GM19452 (cell line): ENCODE results near the gene SLC24A4.
"Not testable (repeated sequence)": the region's sequence is repeated elsewhere in the genome, so short reads cannot be mapped to it uniquely, and the experiment has no call there.

Experiments
- ATAC-seq: cut with Tn5 transposase; IDR thresholded peaks from one replicate; pipeline ENCODE4 v1.9.1; 2021; ENCODE audit not compliant: unreplicated experiment

Gene SLC24A4

DNA sequence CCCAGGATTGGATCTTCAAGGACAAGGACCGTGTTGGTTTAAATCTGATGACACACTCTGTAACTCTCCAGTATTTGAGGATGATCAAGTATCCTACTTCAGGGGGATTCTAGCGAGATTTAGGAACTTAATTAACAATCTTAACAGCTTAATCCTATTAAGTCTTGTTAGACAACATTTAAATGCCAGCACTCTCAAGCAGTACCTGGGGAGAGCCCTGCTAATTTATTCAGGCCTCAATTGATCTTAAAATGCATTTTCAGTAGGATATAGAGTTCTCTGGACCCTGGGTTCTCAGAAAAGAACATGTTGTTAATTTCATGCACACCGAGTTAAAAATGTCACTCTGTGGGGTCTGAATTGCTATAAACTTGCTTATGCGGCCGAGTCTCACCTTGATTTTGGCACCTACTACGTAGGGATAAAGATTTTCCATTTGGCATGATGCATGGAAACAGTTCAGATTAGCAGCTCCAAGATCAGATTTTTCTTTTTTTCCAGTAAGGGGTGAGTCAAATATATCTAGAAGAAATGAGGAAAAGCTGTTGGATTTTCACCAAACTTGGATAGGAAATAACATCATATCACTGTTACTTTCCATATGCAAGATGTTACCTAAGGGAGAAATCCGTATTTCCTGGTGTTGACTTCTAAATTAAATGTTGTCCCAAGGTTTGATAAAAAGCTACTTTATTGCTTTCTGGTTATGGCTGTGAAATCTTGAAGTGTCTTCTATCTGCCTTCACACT, 76.1 kb downstream of the SLC24A4 start:
- ATAC-seq, result no peak

DNA sequence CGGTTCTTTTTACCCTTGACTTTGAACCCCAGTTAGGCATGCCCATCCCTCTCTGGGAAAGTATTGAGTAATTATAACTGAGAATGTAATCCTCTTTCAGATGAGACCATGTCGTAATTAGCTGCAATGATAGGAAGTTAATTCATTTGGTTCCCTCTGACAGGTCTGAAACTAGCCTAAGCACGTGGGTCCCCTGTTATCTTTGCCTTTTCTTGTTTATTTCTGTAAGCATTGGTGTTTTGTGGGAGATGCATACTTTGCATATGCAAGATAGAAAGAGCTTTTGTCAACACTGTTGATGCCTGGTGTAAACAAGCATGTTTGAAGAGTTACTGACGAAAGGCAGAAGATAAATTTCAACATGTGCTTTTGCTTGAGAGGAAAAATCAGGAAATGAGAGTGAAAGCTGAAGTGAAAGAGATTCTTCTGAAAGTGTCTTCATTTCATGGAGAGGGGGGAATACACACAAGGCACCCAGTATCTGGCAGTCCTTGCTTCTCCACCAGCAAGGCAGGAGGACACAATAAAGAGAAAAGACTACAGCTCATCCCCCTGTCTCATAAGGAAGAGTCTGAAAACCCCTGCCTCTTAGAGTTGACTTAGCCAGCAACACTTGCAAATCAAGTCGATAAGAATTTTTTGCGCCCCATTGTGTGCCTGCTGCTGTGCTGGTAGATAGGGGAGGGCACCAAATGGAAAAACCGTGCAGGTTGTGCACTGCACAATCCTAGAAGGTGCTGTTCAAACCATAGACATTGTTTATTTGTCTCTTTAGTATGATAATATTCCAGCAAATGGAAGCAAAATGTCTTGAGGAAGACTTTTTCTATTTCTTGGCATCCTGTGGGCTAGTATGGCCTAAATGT, 77.8 kb downstream of the SLC24A4 start:
- peak; percentile 79 for ATAC-seq

DNA sequence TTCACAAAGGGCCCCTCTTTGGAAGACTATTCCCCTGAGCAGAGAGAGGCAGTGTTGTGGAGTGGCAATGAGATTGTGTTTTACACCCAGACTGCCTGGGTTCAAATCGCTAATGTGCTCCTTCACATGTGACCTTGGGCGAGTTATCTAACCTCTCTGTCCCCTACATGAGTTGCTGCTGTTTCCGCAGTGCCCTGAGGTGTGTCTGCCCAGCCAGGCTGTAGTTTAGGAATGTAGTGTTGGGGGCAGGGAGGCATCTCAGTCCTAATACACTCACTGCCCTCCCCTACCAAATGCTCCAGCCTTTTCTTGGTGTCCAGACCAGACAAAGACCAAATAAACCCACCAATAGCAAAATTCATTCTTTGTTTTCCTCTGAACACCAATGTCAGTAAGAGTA, 78.6 kb downstream of the SLC24A4 start:
- no peak for ATAC-seq

DNA sequence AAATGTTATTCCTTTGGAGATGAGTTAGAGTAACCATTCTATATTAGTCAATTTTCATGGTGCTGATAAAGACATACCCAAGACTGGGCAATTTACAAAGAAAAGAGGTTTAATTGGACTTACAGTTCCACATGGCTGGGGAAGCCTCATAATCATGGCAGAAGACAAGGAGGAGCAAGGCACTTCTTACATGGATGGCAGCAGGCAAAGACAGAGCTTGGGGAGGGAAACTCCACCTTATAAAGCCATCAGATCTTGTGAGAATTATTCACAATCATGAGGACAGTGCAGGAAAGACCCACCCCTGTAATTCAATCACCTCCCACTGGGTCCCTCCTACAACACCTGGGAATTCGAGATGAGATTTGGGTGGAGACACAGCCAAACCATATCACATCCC, 79.5 kb downstream of the SLC24A4 start:
- ATAC-seq, result not testable (repeated sequence)

DNA sequence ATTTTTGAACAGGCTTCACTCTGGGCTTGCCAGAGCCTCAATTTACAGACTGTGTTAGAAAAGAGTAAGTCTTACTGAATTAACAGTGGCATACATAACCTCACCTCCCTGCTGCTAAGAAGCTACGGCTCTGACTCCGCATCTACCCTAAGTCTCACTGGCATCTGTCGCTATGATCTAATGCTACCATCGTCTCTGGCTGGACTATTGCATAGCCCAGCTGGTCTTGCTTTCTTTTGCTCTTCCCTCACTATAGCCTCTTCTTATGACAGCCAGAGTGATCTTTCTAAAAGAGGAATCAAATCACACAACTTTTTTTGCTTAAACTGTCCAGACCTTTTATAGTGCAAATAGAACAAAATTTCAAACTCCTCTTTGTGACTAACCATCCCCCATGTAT, 81.1 kb downstream of the SLC24A4 start:
- ATAC-seq, result no peak

DNA sequence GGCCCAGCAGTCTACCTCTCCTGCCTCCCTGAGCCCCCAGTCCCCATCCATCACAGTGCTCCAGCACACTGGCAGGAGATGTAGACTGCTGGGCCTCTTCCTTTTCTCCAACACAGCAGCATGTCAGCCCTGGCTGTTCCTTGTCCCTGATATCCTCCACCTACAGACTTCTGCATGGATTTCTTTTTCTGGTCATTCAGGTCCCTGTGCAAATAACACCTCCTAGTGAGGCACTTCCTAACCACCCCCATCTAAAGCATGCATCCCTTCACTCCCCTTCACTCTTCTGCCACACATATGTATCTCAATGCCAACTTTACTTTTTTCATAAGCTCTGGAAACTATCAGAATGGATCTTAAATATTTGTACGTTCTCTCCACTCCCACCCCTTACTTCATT, 81.5 kb downstream of the SLC24A4 start:
- no peak for ATAC-seq

DNA sequence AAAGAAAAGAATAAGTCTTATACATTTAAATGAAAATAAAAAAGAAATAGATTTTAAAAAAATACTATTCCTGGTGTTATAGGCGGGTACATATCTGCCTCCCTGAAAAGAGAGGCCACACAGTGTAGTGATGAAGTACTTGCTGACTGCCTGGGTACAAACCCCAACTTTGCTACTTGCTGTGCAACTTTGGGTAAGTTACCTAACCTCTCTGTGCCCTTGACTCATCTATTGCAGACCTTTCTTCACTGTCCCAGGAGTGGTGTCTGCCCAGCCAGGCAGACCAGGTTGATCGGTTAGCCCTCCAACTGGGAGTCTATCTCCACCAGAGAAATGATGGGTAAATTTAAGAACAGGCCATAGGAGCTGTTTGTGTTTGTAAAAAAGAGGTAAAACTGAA, 82.0 kb downstream of the SLC24A4 start:
- ATAC-seq, result no peak

DNA sequence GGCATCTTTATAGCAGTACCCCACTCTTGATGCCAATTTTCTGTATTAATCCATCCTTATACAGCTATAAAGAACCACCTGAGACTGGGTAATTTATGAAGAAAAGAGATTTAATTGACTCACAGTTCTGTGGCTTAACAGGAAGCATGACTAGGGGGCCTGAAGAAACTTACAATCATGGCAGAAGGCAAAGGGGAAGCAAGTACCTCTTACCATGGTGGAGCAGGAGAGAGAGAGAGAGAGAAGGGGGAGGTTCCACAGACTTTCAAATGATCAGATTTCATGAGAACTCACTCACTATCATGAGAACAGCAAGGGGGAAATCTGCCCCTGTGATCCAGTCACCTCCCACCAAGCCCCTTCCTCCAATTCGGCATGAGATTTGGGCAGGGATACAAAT, 84.4 kb downstream of the SLC24A4 start:
- ATAC-seq, result no peak

DNA sequence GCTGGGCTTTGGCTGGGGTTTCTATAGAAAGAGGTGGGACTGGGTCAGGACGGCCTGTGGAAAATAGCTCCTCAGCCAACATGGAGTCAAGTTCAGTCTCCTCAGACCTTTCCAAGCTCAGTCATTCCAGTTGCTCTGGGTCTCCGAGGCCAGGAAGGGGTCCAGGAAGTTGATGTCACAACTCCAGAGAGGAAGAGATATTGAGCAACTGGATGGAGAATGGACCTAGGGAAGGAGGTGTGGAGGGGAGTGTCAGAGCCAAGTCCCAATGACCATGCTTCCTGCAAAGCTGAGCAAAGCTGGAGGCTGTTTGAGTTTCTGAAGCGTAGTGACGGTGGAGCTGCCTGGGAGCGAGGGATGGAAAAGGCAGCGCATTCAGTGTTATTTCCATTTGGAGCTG, 86.1 kb downstream of the SLC24A4 start:
- no peak for ATAC-seq

DNA sequence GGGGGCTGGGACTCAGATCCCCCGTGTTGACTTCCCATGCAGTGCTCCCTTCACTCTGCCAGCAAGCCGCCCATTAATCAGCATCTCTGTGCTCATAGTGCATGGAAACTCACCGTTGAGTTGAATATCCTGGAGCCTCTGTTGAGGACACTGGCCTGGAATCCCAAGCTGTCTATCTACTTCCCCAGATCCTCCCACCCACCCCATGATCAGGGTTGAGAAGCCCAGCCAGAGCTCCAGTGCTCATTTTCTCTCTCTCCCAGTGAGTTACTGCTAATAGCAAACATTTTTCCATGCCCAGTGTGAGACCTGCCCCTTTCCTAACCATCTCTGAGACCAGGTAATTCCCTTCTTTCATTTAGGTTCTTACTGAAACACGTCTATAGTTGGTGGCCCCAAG, 88.2 kb downstream of the SLC24A4 start:
- no peak for ATAC-seq

DNA sequence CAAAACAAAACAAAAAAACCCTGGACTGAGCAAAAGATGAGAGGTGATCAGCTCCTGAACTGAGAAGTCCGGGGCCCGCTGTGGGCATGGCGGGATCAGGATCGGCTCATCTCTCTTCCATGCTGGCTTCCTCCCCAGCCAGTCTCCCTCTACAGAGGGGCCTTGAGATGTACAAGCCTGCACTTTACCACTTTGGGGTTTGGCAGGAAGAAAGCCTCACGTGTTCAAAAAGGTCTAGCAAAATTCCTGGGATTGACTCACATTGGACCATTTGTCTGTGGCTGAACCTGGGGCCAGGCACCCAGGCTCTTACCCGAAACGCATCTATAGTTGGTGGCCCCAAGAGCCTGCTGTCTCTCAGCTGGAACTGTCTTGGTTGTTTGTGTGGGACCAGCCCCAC, 89.0 kb downstream of the SLC24A4 start:
- ATAC-seq, result no peak

DNA sequence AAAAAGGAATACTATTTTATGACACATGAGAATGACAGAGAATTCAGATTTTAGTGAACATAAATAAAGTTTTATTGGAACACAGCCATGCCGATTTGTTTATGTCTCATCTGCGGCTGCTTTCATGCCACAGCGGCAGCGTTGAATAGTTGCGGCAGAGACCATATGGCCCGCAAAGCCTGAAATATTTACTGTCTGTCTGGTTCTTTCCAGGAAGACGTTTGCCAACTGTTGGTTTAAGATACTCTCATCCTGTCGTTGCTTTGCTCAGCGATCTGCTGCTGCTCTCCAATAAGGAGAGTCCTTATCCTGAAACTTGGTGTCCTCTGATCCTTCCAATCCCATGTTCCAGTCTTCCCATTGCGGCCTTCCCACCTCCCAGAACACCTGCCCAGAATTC, 89.9 kb downstream of the SLC24A4 start:
- ATAC-seq, result no peak

DNA sequence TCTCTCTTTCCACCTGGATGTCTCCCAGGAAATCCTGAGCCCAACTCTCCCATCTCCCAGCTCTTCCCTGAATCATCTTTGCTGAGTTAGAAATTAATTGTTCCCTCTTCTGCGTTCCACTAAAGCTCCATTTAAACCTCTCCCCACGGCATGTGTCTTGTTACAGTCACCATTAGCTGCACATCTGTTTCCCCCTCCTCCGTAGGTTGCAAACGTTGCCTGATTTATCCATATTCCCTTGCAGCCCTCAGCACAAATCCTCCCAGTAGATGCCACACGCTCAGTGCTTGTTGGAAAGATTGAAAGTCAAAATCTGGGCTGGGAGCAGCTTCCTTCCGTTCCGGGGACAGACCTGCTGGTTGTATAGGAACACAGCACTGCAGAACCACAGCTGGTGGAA, 90.4 kb downstream of the SLC24A4 start:
- no peak for ATAC-seq

DNA sequence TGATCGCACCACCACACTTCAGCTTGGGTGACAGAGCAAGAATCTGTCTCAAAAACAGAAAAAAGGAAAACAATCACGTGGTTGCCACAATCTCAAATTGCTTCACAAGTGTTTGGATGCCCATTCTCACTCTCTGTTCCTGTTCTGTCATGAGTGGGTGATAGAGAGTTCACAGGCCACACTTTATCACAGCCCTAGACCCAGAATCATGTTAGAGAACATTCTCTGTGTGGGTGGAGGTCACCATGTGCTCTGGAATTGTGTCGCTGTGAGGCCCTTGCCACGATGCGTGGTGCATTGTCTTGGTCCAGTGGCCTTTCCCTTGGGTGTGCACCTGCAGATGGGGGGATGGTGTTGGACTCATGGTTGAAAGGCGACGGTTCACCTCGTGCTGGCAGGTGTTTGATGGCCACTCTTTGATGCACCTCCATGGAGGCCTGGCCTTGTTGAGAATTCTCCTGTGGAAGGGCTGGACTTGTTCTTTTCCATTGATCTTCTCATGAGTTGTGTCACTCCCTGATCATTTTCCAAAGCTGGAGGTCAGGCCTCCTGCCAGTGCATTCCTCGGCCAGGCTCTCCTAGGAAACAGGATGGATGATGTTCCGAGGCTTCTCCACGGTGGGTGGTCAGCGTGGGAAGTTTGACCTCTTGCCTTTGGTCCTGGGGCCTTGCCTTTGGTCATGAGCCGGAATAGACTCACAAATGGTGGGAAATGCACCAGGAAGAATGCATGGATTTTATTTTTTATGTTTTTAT, 91.9 kb downstream of the SLC24A4 start:
- no peak for ATAC-seq

DNA sequence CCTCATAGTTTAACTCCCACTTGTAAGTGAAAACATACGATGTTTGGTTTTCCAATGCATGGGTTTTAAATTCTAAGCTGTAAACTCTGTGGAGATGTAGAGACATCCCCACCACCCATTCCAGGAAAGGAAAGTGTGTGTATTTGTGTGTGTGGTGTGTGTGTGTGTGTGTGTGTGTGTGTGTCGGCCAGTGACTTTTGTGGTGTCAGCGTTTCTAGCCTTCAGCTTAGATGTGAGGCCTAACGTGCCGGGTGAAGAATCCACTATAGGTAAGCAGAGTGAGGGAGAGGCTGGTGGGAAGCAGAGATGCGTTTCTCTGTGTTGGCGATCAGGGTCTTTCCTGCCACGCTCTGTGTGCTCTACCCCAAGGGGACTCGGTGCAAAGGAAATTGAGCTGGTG, 93.0 kb downstream of the SLC24A4 start:
- ATAC-seq, result no peak

DNA sequence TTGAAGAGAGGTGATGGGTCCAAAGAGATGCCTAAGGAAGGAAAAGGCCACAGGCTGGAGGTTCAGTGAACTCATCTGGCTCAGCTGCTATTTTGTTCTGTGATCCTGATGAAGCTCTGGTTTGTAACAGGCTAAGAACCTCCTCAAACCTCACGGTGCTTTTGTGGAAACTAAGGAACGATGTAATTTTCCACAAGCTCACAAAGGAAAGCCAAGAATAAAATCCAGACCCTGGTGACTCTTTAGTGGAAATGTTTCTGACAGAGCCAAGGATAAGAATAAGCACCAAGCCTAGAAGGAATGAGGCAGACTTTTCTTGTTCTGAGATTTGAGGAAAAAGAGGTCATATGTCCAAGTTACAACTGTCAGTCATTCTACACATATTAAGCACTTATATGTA, 93.6 kb downstream of the SLC24A4 start:
- no peak for ATAC-seq

DNA sequence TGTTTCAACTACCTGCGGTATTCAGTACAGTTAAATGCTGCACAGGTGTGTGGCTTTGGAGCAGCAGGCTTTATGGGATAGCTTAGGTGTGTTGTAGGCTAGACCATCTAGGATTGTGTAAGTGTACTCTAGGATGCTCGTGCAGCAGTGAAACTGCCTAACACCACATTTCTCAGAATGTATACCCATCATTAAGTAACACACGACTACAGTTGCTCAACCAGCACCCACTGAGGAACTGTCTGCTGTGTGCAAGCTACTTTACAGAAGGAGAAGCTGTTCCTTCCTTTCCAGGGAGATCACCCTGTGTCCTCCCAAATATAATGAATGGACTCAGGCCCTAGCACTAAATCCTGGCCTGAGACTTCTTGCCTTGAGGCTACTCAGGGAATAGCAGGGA, 94.8 kb downstream of the SLC24A4 start:
- no peak for ATAC-seq

DNA sequence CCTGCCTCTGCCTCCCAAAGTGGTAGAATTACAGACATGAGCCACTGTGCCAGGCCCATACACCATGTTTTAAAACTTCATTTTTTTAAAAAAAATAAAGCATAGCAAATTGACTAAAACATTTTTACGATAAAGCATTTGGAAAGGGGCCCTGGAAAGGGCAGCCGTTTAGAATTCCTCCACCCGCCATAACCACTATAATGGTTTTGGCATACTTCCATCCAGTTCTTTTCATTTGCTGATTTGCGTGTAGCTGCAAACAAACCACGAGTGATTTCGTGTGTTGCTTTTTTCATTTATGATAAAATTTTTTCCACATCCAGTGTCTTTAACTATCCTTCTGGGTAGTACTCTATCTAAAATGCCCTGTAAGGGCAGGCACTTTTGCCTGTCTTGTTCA, 98.8 kb downstream of the SLC24A4 start:
- ATAC-seq, result no peak

DNA sequence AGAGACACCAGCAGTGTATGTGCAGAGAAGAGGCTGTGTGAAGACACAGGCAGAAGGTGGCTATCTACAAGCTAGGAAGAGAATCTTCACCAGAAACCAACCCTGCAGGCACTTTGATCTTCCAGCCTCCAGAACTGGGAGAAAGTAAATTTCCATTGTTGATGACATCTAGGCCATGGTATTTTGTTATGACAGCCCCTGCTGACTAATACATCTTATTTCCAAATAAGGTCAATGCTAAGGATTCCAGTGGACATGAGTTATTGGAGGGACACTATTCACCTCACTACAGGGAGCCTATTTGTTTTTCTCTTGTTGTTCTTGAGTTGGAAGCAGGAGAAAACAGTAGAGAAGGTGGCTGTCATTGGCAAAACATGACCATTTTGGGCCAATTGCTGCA, 102.1 kb downstream of the SLC24A4 start:
- no peak for ATAC-seq

DNA sequence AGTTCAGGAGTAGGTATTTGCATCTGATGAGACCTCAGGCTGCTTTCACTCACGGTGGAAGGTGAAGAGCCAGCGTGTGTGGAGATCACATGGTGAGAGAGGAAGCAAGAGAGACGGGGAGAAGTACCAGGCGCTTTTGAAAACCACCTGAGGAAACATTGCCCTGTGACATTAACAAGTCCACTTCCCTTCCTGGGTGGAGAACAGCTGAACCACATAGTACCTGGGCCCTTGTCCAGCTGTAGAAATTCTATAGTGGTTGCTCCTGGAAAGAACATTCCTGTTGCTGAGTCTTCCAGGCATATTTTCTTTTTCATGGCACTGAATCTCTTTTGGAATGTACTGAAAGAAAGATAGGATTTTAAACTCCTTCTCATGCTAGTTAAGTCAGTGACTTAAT, 103.3 kb downstream of the SLC24A4 start:
- ATAC-seq, result no peak

DNA sequence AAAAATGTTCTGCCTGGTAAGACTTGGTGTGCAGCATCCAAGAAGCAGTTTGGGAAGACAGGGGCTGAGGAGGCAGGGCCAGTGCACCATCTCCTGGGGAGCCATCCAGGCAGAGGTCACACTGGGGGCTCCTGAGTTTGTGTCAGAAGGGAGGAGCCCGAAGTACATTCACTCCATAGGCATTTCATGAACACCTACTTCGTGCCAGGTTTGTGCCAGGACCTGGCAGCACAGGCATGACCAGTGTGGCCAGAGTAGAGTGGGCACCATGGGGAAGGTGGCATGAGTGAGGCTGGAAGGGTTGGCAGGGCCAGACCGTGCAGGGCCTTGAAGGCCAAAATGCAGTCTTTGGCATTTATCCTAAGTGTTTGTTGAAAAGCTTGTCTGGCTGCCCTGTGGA, 104.1 kb downstream of the SLC24A4 start:
- ATAC-seq, result no peak

DNA sequence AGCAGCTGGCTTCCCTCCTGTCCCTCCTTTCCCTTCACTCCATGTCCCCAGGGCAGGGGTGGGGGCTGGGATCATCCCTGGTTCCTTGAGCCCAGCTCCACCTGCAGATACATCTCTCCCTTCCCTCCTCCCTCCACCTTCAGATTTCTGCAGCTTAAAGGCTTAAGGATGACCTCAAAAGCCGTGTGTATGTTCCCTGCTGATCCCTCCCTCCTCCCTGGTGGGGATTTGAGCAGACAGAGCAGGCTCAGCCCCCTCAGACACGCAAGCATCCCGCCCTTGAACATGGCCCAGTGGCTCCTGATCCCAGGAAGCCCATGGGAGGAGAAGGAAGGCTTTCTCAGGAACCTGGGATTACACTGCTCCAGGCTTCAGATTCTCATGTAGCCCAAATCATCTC, 107.7 kb downstream of the SLC24A4 start:
- ATAC-seq, result no peak
